Measurements from ENCODE around the gene RAPGEF2.

- no peak for TF ChIP-seq CTCF (IDR thresholded peaks at IDR 0.05)
- no peak for TF ChIP-seq POLR2A (IDR thresholded peaks at IDR 0.05)
Observed at GRCh38 chr4:159383562-159383931, 280.7 kb downstream of the RAPGEF2 start.
